MG63 (cell line): Measurements from ENCODE around the gene PTPRN2. TPM values are rescaled to one million over a fixed set of nuclear protein-coding genes. Genes with fewer than 3 reads are reported as not detected.
"Not testable (repeated sequence)": the region's sequence is repeated elsewhere in the genome, so short reads cannot be mapped to it uniquely, and the experiment has no call there.

ENCODE experiments used
- DNase-seq: peaks from one replicate; pipeline ENCODE4 v3.0.0-alpha.2; 2020
- H3K27me3 ChIP-seq: fragments of 250-450 bp; sonication (Bioruptor Pico); 2 replicates; pipeline ENCODE4 v1.5.1; 2020; ENCODE audit warnings: mild to moderate bottlenecking, moderate library complexity
- H3K36me3 ChIP-seq: fragments of 250-450 bp; sonication (Bioruptor Pico); 2 replicates; pipeline ENCODE4 v1.5.1; 2020; ENCODE audit warnings: mild to moderate bottlenecking, moderate library complexity
- H3K4me3 ChIP-seq: fragments of 250-450 bp; sonication (Bioruptor Pico); 2 replicates; pipeline ENCODE4 v1.5.1; 2020; ENCODE audit warnings: mild to moderate bottlenecking, moderate library complexity
- H3K9me3 ChIP-seq: fragments of 250-450 bp; sonication (Bioruptor Pico); 2 replicates; pipeline ENCODE4 v1.5.1; 2020; ENCODE audit warnings: mild to moderate bottlenecking, moderate library complexity
- total RNA-seq: library from RNA; depleted of rRNA; stranded (reverse); fragments of >200 nt; shearing (Covaris generic); gene quantifications from 2 replicates; pipeline ENCODE4 v1.2.3, GENCODE V29; 2014; ENCODE audit warnings: low replicate concordance

PTPRN2 gene
- total RNA-seq, 1 experiment from 2014 or later: 0.16 TPM

- Histone ChIP-seq H3K4me3 (no peak overlapping the region), H3K27me3 (no peaks in the 10 kb centered on the region), H3K36me3 (no peaks in the 10 kb centered on the region), H3K9me3 (no peaks in the 10 kb centered on the region)
- no peak for DNase-seq
Observed at GRCh38 chr7:157597562-157597961, 990.1 kb downstream of the PTPRN2 start.

GRCh38 chr7:157596881-157597280, 990.7 kb downstream of the PTPRN2 start:
- no peaks in the 10 kb centered on the region for H3K27me3 ChIP-seq

GRCh38 chr7:157596471-157596870, 991.2 kb downstream of the PTPRN2 start:
- Histone ChIP-seq H3K27me3 (no peaks in the 10 kb centered on the region), H3K4me3 (no peak overlapping the region), H3K9me3 (no peaks in the 10 kb centered on the region), H3K36me3 (no peaks in the 10 kb centered on the region)
- DNase-seq: no peak

More at GRCh38 chr7:157596881-157597280, 990.7 kb downstream of the PTPRN2 start:
- Histone ChIP-seq H3K9me3 (no peaks in the 10 kb centered on the region), H3K4me3 (no peak overlapping the region), H3K36me3 (no peaks in the 10 kb centered on the region)
- DNase-seq: no peak

- Histone ChIP-seq H3K27me3 (no peaks in the 10 kb centered on the region), H3K9me3 (no peaks in the 10 kb centered on the region), H3K36me3 (no peaks in the 10 kb centered on the region), H3K4me3 (no peak overlapping the region)
- no peak for DNase-seq
Observed at GRCh38 chr7:157596026-157596425, 991.6 kb downstream of the PTPRN2 start.

GRCh38 chr7:157595086-157595855, 992.4 kb downstream of the PTPRN2 start:
- no peaks in the 10 kb centered on the region for H3K27me3 ChIP-seq
- H3K36me3 ChIP-seq: no peaks in the 10 kb centered on the region
- H3K4me3 ChIP-seq: no peak overlapping the region
- H3K9me3 ChIP-seq: no peaks in the 10 kb centered on the region
- no peak for DNase-seq

GRCh38 chr7:157594306-157594705, 993.3 kb downstream of the PTPRN2 start:
- Histone ChIP-seq H3K27me3 (no peaks in the 10 kb centered on the region), H3K9me3 (no peaks in the 10 kb centered on the region)
- DNase-seq: no peak

GRCh38 chr7:157593541-157593940, 994.1 kb downstream of the PTPRN2 start:
- Histone ChIP-seq H3K4me3 (no peak overlapping the region), H3K9me3 (no peaks in the 10 kb centered on the region), H3K36me3 (no peaks in the 10 kb centered on the region), H3K27me3 (no peaks in the 10 kb centered on the region)
- DNase-seq: no peak

More at GRCh38 chr7:157594306-157594705, 993.3 kb downstream of the PTPRN2 start:
- no peak overlapping the region for H3K4me3 ChIP-seq
- H3K36me3 ChIP-seq: no peaks in the 10 kb centered on the region

GRCh38 chr7:157592636-157593320, 994.8 kb downstream of the PTPRN2 start:
- H3K9me3 ChIP-seq, DNase-seq, H3K27me3 ChIP-seq: not testable (repeated sequence)

GRCh38 chr7:157590526-157590925, 997.1 kb downstream of the PTPRN2 start:
- DNase-seq: no peak
- Histone ChIP-seq H3K4me3 (no peak overlapping the region), H3K27me3 (no peaks in the 10 kb centered on the region), H3K36me3 (no peaks in the 10 kb centered on the region), H3K9me3 (no peaks in the 10 kb centered on the region)

More at GRCh38 chr7:157592636-157593320, 994.8 kb downstream of the PTPRN2 start:
- not testable (repeated sequence) for H3K36me3 ChIP-seq, H3K4me3 ChIP-seq

GRCh38 chr7:157589680-157590079, 997.9 kb downstream of the PTPRN2 start:
- H3K36me3 ChIP-seq: no peaks in the 10 kb centered on the region
- H3K9me3 ChIP-seq: no peaks in the 10 kb centered on the region
- no peak overlapping the region for H3K4me3 ChIP-seq
- DNase-seq: no peak
- no peaks in the 10 kb centered on the region for H3K27me3 ChIP-seq

- no peak for DNase-seq
- Histone ChIP-seq H3K36me3 (no peaks in the 10 kb centered on the region), H3K4me3 (no peak overlapping the region), H3K27me3 (no peaks in the 10 kb centered on the region), H3K9me3 (no peaks in the 10 kb centered on the region)
Observed at GRCh38 chr7:157587805-157588560, 999.6 kb downstream of the PTPRN2 start.

GRCh38 chr7:157587051-157587804, 1000.4 kb downstream of the PTPRN2 start:
- no peak overlapping the region for H3K4me3 ChIP-seq
- DNase-seq: no peak
- no peaks in the 10 kb centered on the region for H3K36me3 ChIP-seq
- no peaks in the 10 kb centered on the region for H3K27me3 ChIP-seq
- no peaks in the 10 kb centered on the region for H3K9me3 ChIP-seq

GRCh38 chr7:157586426-157586955, 1001.1 kb downstream of the PTPRN2 start:
- H3K4me3 ChIP-seq: no peak overlapping the region
- H3K9me3 ChIP-seq: no peaks in the 10 kb centered on the region
- no peaks in the 10 kb centered on the region for H3K36me3 ChIP-seq
- H3K27me3 ChIP-seq: no peaks in the 10 kb centered on the region
- no peak for DNase-seq

- Histone ChIP-seq H3K9me3 (no peaks in the 10 kb centered on the region), H3K36me3 (no peaks in the 10 kb centered on the region), H3K4me3 (no peak overlapping the region), H3K27me3 (no peaks in the 10 kb centered on the region)
- DNase-seq: no peak
Observed at GRCh38 chr7:157585113-157585861, 1002.3 kb downstream of the PTPRN2 start.

GRCh38 chr7:157584420-157584819, 1003.2 kb downstream of the PTPRN2 start:
- no peaks in the 10 kb centered on the region for H3K9me3 ChIP-seq
- H3K27me3 ChIP-seq: no peaks in the 10 kb centered on the region
- DNase-seq: no peak
- no peak overlapping the region for H3K4me3 ChIP-seq
- H3K36me3 ChIP-seq: no peaks in the 10 kb centered on the region

- no peaks in the 10 kb centered on the region for H3K27me3 ChIP-seq
- no peak for DNase-seq
- H3K4me3 ChIP-seq: no peak overlapping the region
- H3K9me3 ChIP-seq: no peaks in the 10 kb centered on the region
- no peaks in the 10 kb centered on the region for H3K36me3 ChIP-seq
Observed at GRCh38 chr7:157581740-157582139, 1005.9 kb downstream of the PTPRN2 start.
